Neural progenitor cell (in vitro differentiated cells): Measurements from ENCODE around the gene TAF4. TPM values are rescaled to one million over a fixed set of nuclear protein-coding genes. Genes with fewer than 3 reads are reported as not detected.
A peak's percentile ranks its signal among the peaks of the same experiment; 100 is the strongest.

Experiments
- DNase-seq: peaks from one replicate; pipeline ENCODE4 v3.0.0-alpha.2; 2016; ENCODE audit warnings: low spot score
- H2AFZ ChIP-seq: fragments of 200-600 bp; sonication (generic); replicated peaks from 2 replicates; pipeline ENCODE4 v1.6.1; 2016; ENCODE audit warnings: antibody characterized with exemption
- H3F3A ChIP-seq: fragments of 200-600 bp; sonication (generic); 2 replicates; pipeline ENCODE4 v1.6.1; 2016; ENCODE audit warnings: antibody characterized with exemption, low read depth
- H3K27ac ChIP-seq: fragments of 200-600 bp; sonication (generic); 2 replicates; pipeline ENCODE4 v1.5.1; 2016; ENCODE audit warnings: mild to moderate bottlenecking
- H3K27me3 ChIP-seq: fragments of 200-600 bp; sonication (generic); 2 replicates; pipeline ENCODE4 v1.6.1; 2016; ENCODE audit warnings: mild to moderate bottlenecking, moderate library complexity
- H3K36me3 ChIP-seq: fragments of 200-600 bp; sonication (generic); 2 replicates; pipeline ENCODE4 v1.5.1; 2016
- H3K4me1 ChIP-seq: fragments of 200-600 bp; sonication (generic); 2 replicates; pipeline ENCODE4 v1.6.1; 2016; ENCODE audit warnings: mixed run types
- H3K4me2 ChIP-seq: fragments of 200-600 bp; sonication (generic); 2 replicates; pipeline ENCODE4 v1.6.1; 2016
- H3K4me3 ChIP-seq: fragments of 200-600 bp; sonication (generic); 2 replicates; pipeline ENCODE4 v1.5.1; 2016
- H3K79me2 ChIP-seq: fragments of 200-600 bp; sonication (generic); 2 replicates; pipeline ENCODE4 v1.6.1; 2016; ENCODE audit warnings: low read depth
- H3K9ac ChIP-seq: fragments of 200-600 bp; sonication (generic); 2 replicates; pipeline ENCODE4 v1.6.1; 2016
- H3K9me3 ChIP-seq: fragments of 200-600 bp; sonication (generic); 2 replicates; pipeline ENCODE4 v1.5.1; 2016; ENCODE audit warnings: low read depth
- H4K20me1 ChIP-seq: fragments of 200-600 bp; sonication (generic); 2 replicates; pipeline ENCODE4 v1.6.1; 2016; ENCODE audit warnings: low read depth
- H3K27ac Mint-ChIP-seq: 3 replicates; pipeline ENCODE4 v1.8.0; 2021; ENCODE audit warnings: mixed read lengths
- H3K27me3 Mint-ChIP-seq: 2 replicates; pipeline ENCODE4 v1.8.0; 2022; ENCODE audit warnings: low read depth, mild to moderate bottlenecking, inconsistent platforms, moderate library complexity, mixed read lengths; ENCODE audit not compliant: insufficient read depth
- H3K36me3 Mint-ChIP-seq: 3 replicates; pipeline ENCODE4 v1.8.0; 2021; ENCODE audit warnings: mixed read lengths
- H3K4me1 Mint-ChIP-seq: 3 replicates; pipeline ENCODE4 v1.8.0; 2021; ENCODE audit warnings: mixed read lengths
- H3K4me3 Mint-ChIP-seq: 3 replicates; pipeline ENCODE4 v1.8.0; 2021; ENCODE audit warnings: mild to moderate bottlenecking, moderate library complexity, mixed read lengths
- H3K9me3 Mint-ChIP-seq: 3 replicates; pipeline ENCODE4 v1.8.0; 2020; ENCODE audit warnings: mixed read lengths
- EZH2 ChIP-seq: fragments of 200-600 bp; sonication (generic); IDR thresholded peaks from 2 replicates; pipeline ENCODE4 v1.6.1; 2017; ENCODE audit warnings: antibody characterized with exemption, mild to moderate bottlenecking, moderate library complexity
- EZH2phosphoT487 ChIP-seq: fragments of 200-600 bp; sonication (generic); IDR thresholded peaks from 2 replicates; pipeline ENCODE4 v1.6.1; 2017; ENCODE audit warnings: antibody characterized with exemption
- total RNA-seq: library from RNA; depleted of rRNA; stranded (reverse); fragments of >200 nt; gene quantifications from 2 replicates; pipeline ENCODE4 v1.2.3, GENCODE V29; 2015; ENCODE audit warnings: low replicate concordance
- TF ChIP-seq, protein P1 (sequence below): fragments of 200-600 bp; sonication (generic); IDR thresholded peaks from 2 replicates; pipeline ENCODE4 v1.5.1; 2017; ENCODE audit warnings: antibody characterized with exemption, mild to moderate bottlenecking

The TAF4 gene
- total RNA-seq, 1 donor from 2014 or later, result 9.9 TPM

DNA sequence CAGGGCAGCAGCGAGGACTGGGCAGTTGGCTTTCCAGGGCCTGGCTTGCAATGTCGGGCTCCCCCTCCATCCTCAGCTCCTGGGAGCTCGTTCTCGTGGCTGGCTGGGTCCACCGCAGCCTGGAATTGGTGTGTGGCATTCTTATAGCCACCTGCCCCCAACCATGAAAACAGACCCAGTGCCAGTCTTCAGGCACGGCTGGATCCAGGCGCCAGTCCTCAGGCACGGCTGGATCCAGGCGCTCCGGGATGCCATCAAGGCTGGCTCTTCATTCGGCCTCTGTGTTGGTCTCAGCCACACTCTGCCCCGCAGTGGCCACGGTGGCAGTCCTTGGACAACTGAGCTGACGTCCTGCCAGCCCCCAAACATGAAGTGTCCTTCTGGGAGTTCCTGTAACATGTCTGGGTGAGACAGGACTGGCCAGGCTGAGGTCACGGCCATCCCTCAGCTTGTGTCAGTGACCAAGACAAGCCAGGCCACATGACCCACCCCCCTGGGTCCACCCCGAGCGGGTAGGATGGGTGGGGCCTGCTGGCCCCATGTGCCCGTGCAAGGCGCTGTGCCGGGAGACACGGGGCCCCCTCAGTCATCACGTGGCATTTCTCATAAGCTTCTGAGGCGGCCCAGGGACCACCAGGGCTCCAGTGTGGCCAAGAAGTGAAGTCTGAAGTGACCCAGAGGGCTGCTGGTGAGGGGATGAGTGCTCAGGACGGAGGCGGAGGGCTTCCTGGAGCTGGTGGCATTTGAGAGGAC is 99.0 kb downstream of the TAF4 start:
- Histone ChIP-seq H3K79me2 (no peaks in the 10 kb centered on the region), H3K9me3 (no peaks in the 10 kb centered on the region), H3K4me2 (no peak overlapping the region), H4K20me1 (peaks cover 3% of the 10 kb centered on the region), H2AFZ (no peak overlapping the region), H3F3A (peaks cover 9% of the 10 kb centered on the region), H3K9ac (no peak overlapping the region), H3K27ac (no peak overlapping the region), H3K4me3 (no peak overlapping the region), H3K36me3 (no peaks in the 10 kb centered on the region), H3K27me3 (no peaks in the 10 kb centered on the region), H3K4me1 (no peaks in the 10 kb centered on the region)
- no peak for DNase-seq
- H3K27me3 Mint-ChIP-seq, result no peaks in the 10 kb centered on the region
- TF ChIP-seq, protein P1, sequence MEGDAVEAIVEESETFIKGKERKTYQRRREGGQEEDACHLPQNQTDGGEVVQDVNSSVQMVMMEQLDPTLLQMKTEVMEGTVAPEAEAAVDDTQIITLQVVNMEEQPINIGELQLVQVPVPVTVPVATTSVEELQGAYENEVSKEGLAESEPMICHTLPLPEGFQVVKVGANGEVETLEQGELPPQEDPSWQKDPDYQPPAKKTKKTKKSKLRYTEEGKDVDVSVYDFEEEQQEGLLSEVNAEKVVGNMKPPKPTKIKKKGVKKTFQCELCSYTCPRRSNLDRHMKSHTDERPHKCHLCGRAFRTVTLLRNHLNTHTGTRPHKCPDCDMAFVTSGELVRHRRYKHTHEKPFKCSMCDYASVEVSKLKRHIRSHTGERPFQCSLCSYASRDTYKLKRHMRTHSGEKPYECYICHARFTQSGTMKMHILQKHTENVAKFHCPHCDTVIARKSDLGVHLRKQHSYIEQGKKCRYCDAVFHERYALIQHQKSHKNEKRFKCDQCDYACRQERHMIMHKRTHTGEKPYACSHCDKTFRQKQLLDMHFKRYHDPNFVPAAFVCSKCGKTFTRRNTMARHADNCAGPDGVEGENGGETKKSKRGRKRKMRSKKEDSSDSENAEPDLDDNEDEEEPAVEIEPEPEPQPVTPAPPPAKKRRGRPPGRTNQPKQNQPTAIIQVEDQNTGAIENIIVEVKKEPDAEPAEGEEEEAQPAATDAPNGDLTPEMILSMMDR, result no peak
- TF ChIP-seq EZH2 (no peak), EZH2phosphoT487 (no peak)
- peaks cover under 1% of the 10 kb centered on the region for H3K36me3 Mint-ChIP-seq
- H3K4me1 Mint-ChIP-seq, result peaks cover 4% of the 10 kb centered on the region
- no peak overlapping the region for H3K4me3 Mint-ChIP-seq
- H3K27ac Mint-ChIP-seq, result no peak overlapping the region
- H3K9me3 Mint-ChIP-seq, result no peaks in the 10 kb centered on the region

- no peaks in the 10 kb centered on the region for H3K4me1 ChIP-seq
- H4K20me1 ChIP-seq, result peaks cover 3% of the 10 kb centered on the region
- peaks cover 9% of the 10 kb centered on the region for H3F3A ChIP-seq
- no peaks in the 10 kb centered on the region for H3K36me3 Mint-ChIP-seq
- H3K4me3 Mint-ChIP-seq, result no peak overlapping the region
- H3K9me3 Mint-ChIP-seq, result no peaks in the 10 kb centered on the region
- peak overlapping the region; percentile 27 for H3K4me2 ChIP-seq
- no peak overlapping the region for H3K27ac ChIP-seq
- no peak overlapping the region for H2AFZ ChIP-seq
- no peaks in the 10 kb centered on the region for H3K27me3 ChIP-seq
- H3K27me3 Mint-ChIP-seq, result no peaks in the 10 kb centered on the region
- peak; percentile 66 for DNase-seq
- no peak overlapping the region for H3K4me3 ChIP-seq
- no peak overlapping the region for H3K9ac ChIP-seq
- no peaks in the 10 kb centered on the region for H3K79me2 ChIP-seq
- H3K9me3 ChIP-seq, result no peaks in the 10 kb centered on the region
- peaks cover 4% of the 10 kb centered on the region for H3K4me1 Mint-ChIP-seq
- H3K27ac Mint-ChIP-seq, result no peak overlapping the region
- TF ChIP-seq, protein P1, result peak; percentile 10
- TF ChIP-seq EZH2phosphoT487, result no peak
- TF ChIP-seq EZH2, result no peak
- no peaks in the 10 kb centered on the region for H3K36me3 ChIP-seq
Measured at GRCh38 chr20:61965606-61966491, 99.8 kb downstream of the TAF4 start.

DNA sequence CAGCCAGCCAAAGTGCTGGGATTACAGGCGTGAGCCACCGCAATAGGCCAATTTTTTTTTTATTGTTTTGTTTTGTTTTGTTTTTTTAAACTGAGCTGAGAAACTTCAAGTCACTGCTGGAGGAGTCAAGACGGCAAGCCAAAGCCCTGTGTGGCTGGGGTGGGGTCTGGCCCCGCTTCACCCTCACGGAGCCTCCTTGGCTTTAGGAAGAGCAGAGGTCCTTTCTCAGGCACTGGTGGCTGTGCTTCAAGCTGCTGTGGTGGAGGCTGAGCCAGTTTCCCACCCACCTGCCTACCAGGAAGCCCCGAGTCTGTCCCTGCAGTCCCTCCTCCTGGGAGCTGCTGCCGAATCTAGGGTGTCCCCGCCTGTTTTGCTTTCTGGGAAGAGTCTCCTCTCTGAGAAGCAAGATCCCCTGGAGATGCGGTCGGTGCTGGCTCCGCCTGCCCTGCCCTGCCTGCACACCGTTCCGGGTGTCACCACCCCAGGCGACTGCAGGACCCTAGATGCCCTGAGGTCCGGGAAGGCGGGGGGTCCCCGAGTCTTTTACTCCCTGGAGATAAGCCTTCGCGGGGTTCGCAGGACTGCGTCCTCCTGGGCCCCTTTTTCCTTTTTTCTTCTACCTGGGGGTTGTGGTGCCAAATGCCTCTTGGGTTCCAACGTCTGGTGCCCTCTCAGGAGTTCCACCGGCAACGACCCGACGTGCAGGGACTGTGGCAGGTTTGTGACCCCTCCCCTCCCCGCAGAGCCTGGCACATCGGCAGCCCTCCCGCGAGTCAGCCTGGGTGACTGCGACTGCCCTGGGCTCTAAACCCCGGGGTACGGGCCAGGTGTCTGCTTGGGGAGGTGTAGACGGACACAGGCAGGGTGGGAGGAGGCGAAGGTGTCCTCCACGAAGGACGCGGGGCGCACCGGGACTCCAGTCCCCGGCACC is 100.7 kb downstream of the TAF4 start:
- H3K27me3 ChIP-seq, result no peaks in the 10 kb centered on the region
- H3K9me3 Mint-ChIP-seq, result no peaks in the 10 kb centered on the region
- no peaks in the 10 kb centered on the region for H3K27me3 Mint-ChIP-seq
- H2AFZ ChIP-seq, result no peak overlapping the region
- TF ChIP-seq, protein P1, result no peak
- TF ChIP-seq EZH2, result no peak
- TF ChIP-seq EZH2phosphoT487, result no peak
- H3K4me2 ChIP-seq, result peak overlapping the region; percentile 27
- H3K4me3 Mint-ChIP-seq, result no peak overlapping the region
- no peak for DNase-seq
- no peak overlapping the region for H3K27ac Mint-ChIP-seq
- no peak overlapping the region for H3K4me3 ChIP-seq
- peaks cover 3% of the 10 kb centered on the region for H4K20me1 ChIP-seq
- H3K4me1 Mint-ChIP-seq, result peaks cover 4% of the 10 kb centered on the region
- H3K79me2 ChIP-seq, result no peaks in the 10 kb centered on the region
- H3K9ac ChIP-seq, result no peak overlapping the region
- H3F3A ChIP-seq, result peaks cover 9% of the 10 kb centered on the region
- H3K27ac ChIP-seq, result no peak overlapping the region
- no peaks in the 10 kb centered on the region for H3K36me3 ChIP-seq
- H3K36me3 Mint-ChIP-seq, result no peaks in the 10 kb centered on the region
- no peaks in the 10 kb centered on the region for H3K9me3 ChIP-seq
- no peaks in the 10 kb centered on the region for H3K4me1 ChIP-seq
